Thyroid gland (tissue), 4 donors: ENCODE data around the gene RNF213. TPM values are rescaled to one million over a fixed set of nuclear protein-coding genes. Genes with fewer than 3 reads are reported as not detected.

Source experiments
- DNase-seq, 2 donors: peaks; one replicate each; pipeline ENCODE4 v3.0.0-alpha.2; 2019
- H3K27ac ChIP-seq, 3 donors: fragments of 200-600 bp; sonication (generic); 1 replicate in 2 of 3; 2 replicates in 1 of 3; pipeline ENCODE4 v1.5.1; 2016 to 2019; ENCODE audit warnings: mild to moderate bottlenecking in 1 of 3, moderate library complexity in 1 of 3
- H3K27me3 ChIP-seq: fragments of 200-600 bp; sonication (generic); one replicate; pipeline ENCODE4 v1.5.1; 2019
- H3K36me3 ChIP-seq, 2 donors: fragments of 200-600 bp; sonication (generic); one replicate each; pipeline ENCODE4 v1.5.1; 2016 to 2019
- H3K4me1 ChIP-seq, 2 donors: fragments of 200-600 bp; sonication (generic); one replicate each; pipeline ENCODE4 v1.5.1; 2017 to 2019
- H3K4me3 ChIP-seq, 3 donors: fragments of 200-600 bp; sonication (generic); replicated peaks in 1 of 3; 1 replicate in 2 of 3; 2 replicates in 1 of 3; pipeline ENCODE4 v1.5.1; 2016; ENCODE audit warnings: mild to moderate bottlenecking in 1 of 3
- H3K9me3 ChIP-seq: fragments of 200-600 bp; sonication (generic); one replicate; pipeline ENCODE4 v1.5.1; 2017
- POLR2A ChIP-seq, 2 donors: fragments of 450-650 bp; IDR thresholded peaks; one replicate each; pipeline ENCODE4 v1.6.1; 2017; ENCODE audit warnings: antibody characterized with exemption in 2 of 2, mild to moderate bottlenecking in 2 of 2, moderate library complexity in 1 of 2
- WGBS, 2 donors: methylation state at CpG; one replicate each; pipeline ENCODE4 v1.1.5; 2017; 5-methylcytosine and 5-hydroxymethylcytosine counted together
- intact Hi-C: fragments of 100-400 bp; cut with DNase I; formaldehyde crosslinking; loops from one replicate; pipeline ENCODE4 v1.15.1; 2023
- total RNA-seq, 4 donors: library from RNA; depleted of rRNA; stranded (reverse); fragments of >200 nt; gene quantifications; one replicate each; pipeline ENCODE4 v1.2.3, GENCODE V29; 2016
- TF ChIP-seq, protein P1 (sequence below), 6 experiments: fragments of 200-600 bp in 3 of 6; fragments of 450-650 bp in 3 of 6; sonication (generic) in 3 of 6; IDR thresholded peaks; one replicate each; pipeline ENCODE4 v1.5.1; 2016 to 2019; ENCODE audit warnings: antibody characterized with exemption in 6 of 6, mild to moderate bottlenecking in 2 of 6, inconsistent platforms in 1 of 6, moderate library complexity in 1 of 6

Gene RNF213
- total RNA-seq, 4 donors from 2014 or later: 107 to 245 (median 187) TPM

DNA sequence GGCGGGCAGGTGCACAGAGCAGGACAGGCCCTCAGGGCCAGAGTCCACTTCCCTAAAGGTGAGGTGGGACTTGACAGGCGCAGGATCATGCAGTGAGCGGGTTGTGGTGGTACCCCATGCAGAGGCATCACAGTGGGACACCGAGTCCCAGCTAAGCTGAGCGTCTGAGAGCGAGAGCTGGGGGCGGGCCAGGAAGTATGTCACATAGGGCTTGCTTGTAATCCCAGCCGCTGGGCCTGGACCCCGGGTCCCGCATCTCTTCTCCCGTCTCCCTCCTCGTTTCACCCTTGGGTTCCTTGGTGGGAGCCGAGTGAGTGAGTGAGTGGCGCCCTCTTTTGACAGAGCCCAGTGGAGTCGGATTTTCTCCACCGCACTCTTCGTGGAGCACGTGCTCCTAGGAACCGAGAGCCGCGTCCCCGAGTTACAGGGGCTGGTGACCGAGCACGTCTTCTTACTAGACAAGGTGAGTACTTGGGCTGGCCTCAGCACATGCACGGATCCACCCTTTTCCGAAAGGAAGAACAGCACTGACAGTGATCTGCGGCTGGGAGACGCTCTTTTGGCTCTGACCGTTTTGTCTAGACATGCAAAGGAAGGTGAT lies 103.5 kb downstream of the RNF213 start:
- no peak overlapping the region for H3K27ac ChIP-seq
- peak in 1 of 2 donors; percentile 10 for DNase-seq

DNA sequence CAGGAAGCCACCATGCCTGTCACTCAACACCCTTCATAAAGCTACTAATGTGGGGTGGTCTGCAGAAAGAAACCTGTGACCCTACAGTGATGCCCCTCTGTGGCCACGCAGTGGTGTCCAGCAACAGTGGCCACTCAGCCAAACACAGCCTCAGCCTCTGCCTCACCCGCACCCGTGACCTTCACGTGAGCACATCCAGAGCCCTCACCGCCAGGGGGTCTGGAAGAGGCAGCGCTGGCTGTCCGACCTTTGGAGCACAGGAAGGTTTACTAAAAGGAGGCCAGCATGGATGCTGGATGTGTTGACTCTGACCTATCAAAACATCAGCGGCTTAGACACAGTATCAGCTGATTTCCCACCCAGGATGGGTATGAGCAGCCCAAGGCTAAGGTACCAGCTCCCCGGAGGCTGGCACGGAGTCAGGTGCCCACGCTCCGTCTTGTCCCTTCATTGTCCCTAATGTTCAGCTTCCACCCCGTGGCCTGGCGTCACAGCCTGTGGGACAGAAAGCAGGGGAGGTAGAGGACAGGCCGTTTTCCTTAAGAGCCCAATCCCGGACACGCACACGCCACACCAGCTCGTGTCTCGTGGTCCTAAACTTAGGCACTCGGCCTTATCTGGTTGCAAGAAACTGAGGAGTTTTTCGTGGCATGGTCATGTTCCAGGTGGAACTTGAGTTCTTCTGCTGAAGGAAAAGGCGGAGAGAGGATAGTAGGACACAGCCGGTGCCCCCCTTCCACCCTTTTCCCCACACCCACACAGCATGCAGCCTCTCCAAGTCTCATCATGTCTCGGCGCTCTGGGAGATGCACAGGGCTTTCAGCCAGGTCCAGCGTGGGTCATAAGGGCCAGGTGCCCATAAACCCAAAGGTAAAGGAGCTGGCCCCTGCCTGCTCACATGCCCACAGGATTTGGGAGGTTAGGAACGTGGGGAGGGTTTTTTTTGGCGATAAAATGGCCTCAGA lies 104.6 kb downstream of the RNF213 start:
- DNase-seq: no peak
- Histone ChIP-seq H3K27ac (no peak overlapping the region), H3K4me1 (no peaks in the 10 kb centered on the region), H3K36me3 (peaks cover 88 to 91% of the 10 kb centered on the region in 2 donors), H3K27me3 (no peaks in the 10 kb centered on the region), H3K9me3 (no peaks in the 10 kb centered on the region), H3K4me3 (no peak overlapping the region)
- 82 to 92% methylated on average over 20 to 29 of the region's 29 CpGs for WGBS, 2 donors
- TF ChIP-seq, protein P1, sequence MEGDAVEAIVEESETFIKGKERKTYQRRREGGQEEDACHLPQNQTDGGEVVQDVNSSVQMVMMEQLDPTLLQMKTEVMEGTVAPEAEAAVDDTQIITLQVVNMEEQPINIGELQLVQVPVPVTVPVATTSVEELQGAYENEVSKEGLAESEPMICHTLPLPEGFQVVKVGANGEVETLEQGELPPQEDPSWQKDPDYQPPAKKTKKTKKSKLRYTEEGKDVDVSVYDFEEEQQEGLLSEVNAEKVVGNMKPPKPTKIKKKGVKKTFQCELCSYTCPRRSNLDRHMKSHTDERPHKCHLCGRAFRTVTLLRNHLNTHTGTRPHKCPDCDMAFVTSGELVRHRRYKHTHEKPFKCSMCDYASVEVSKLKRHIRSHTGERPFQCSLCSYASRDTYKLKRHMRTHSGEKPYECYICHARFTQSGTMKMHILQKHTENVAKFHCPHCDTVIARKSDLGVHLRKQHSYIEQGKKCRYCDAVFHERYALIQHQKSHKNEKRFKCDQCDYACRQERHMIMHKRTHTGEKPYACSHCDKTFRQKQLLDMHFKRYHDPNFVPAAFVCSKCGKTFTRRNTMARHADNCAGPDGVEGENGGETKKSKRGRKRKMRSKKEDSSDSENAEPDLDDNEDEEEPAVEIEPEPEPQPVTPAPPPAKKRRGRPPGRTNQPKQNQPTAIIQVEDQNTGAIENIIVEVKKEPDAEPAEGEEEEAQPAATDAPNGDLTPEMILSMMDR (IDR thresholded peaks at IDR 0.05): no peak
- no peak for TF ChIP-seq POLR2A (IDR thresholded peaks at IDR 0.05)
- intact Hi-C loops: no loop called here

More for the DNA sequence above, 103.5 kb downstream of the RNF213 start:
- WGBS, 2 donors: 81 to 86% methylated on average over 28 to 29 of the region's 29 CpGs
- TF ChIP-seq POLR2A (IDR thresholded peaks at IDR 0.05): no peak
- TF ChIP-seq, protein P1 (IDR thresholded peaks at IDR 0.05): peak in 1 of 6 experiments; percentile 23
- Histone ChIP-seq H3K4me1 (no peaks in the 10 kb centered on the region), H3K36me3 (peaks cover 88 to 89% of the 10 kb centered on the region in 2 donors), H3K9me3 (no peaks in the 10 kb centered on the region), H3K27me3 (no peaks in the 10 kb centered on the region), H3K4me3 (no peak overlapping the region)
- intact Hi-C loops: no loop called here

DNA sequence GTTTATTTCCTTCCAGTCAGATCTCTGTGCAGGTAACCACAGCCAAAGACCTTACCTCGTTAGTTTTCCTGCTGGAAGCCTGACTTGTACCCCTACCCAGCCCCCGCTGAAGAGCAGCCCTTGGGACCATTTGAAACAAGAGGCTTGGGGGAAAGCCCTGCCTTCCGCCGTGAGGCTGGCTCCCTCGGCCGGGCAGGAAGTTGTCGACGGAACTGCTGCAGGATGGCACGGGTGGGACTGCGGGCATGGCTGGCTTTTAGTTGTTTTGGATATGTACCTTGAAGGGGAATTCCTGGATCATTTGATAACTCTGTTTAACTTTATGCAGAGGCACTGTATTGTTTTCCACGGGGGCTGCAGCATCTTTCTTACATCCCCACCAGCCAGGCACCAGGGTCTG lies 105.3 kb downstream of the RNF213 start:
- no peaks in the 10 kb centered on the region for H3K9me3 ChIP-seq
- peaks cover 86 to 91% of the 10 kb centered on the region in 2 donors for H3K36me3 ChIP-seq
- H3K27me3 ChIP-seq: no peaks in the 10 kb centered on the region
- H3K27ac ChIP-seq: no peak overlapping the region
- H3K4me3 ChIP-seq: no peak overlapping the region
- intact Hi-C loops: no loop called here
- TF ChIP-seq, protein P1 (IDR thresholded peaks at IDR 0.05): no peak
- TF ChIP-seq POLR2A (IDR thresholded peaks at IDR 0.05): no peak
- no peaks in the 10 kb centered on the region for H3K4me1 ChIP-seq
- 64 to 70% methylated on average over 10 to 11 of the region's 11 CpGs for WGBS, 2 donors
- DNase-seq: no peak

DNA sequence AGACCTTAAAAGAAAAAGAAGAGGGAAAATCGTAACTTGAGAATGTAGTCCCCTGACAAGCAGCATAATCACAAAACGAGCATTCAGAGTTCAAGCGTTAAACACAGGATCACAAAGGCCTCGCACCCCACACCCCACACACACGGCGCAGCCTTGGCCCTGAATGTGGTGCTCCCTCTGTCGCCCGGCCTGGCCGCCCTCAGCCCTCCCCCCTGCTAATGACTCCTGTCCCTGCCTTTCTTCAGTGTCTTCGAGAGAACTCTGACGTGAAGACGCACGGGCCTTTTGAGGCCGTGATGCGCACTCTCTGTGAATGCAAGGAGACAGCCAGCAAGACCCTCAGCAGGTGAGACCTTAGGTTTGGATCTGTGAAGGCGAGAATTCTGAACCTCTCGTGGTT lies 106.9 kb downstream of the RNF213 start:
- H3K27ac ChIP-seq: no peak overlapping the region
- no peak for TF ChIP-seq POLR2A (IDR thresholded peaks at IDR 0.05)
- TF ChIP-seq, protein P1 (IDR thresholded peaks at IDR 0.05): no peak
- no peak for DNase-seq
- no peaks in the 10 kb centered on the region for H3K4me1 ChIP-seq
- WGBS, 2 donors: 90 to 93% methylated on average over 17 of the region's 17 CpGs
- no peaks in the 10 kb centered on the region for H3K9me3 ChIP-seq
- no peak overlapping the region for H3K4me3 ChIP-seq
- intact Hi-C loops: no loop called here
- peaks cover 83 to 89% of the 10 kb centered on the region in 2 donors for H3K36me3 ChIP-seq
- no peaks in the 10 kb centered on the region for H3K27me3 ChIP-seq

DNA sequence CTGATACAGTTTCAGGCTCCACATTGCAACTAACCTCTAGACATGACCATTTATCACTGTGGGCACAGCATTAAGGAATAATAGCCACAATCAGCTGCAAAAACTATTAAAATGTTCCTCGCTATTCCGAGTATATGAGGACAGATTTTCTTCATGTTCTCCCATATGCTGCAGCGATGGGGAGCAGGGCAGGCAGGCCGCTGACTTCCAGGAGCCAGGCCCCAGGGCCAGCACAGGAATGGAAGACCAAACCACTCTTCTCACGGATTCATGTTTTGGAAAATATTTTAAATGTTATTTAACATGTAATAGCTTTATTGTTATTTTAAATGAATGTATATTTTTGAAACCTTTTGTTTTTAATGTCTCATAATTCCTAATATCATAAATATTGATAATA lies 110.5 kb downstream of the RNF213 start:
- DNase-seq: no peak
- no peak overlapping the region for H3K4me3 ChIP-seq
- H3K27ac ChIP-seq: no peak overlapping the region
- no peaks in the 10 kb centered on the region for H3K9me3 ChIP-seq
- intact Hi-C loops: no loop called here
- peaks cover 83 to 87% of the 10 kb centered on the region in 2 donors for H3K36me3 ChIP-seq
- TF ChIP-seq, protein P1 (IDR thresholded peaks at IDR 0.05): no peak
- TF ChIP-seq POLR2A (IDR thresholded peaks at IDR 0.05): no peak
- H3K4me1 ChIP-seq: no peaks in the 10 kb centered on the region
- WGBS, 2 donors: 96% methylated on average over 5 of the region's 5 CpGs
- H3K27me3 ChIP-seq: no peaks in the 10 kb centered on the region
